OCI-LY1 (cell line): ENCODE measurements around the gene PRKCH.

Experiments used
- H2AFZ ChIP-seq: fragments of 200-600 bp; sonication (generic), shearing (Covaris generic); 2 replicates; pipeline ENCODE4 v1.6.0; 2014; ENCODE audit warnings: antibody characterized with exemption, mild to moderate bottlenecking, low read length
- H3F3A ChIP-seq: fragments of 200-600 bp; sonication (generic), shearing (Covaris generic); 2 replicates; pipeline ENCODE4 v1.6.0; 2014; ENCODE audit warnings: mild to moderate bottlenecking, antibody characterized with exemption, low read length, moderate library complexity; ENCODE audit not compliant: insufficient read depth
- H3K27ac ChIP-seq: fragments of 200-600 bp; sonication (generic); 2 replicates; pipeline ENCODE4 v1.5.1; 2014; ENCODE audit warnings: low read length, mixed run types, mild to moderate bottlenecking, low read depth; ENCODE audit not compliant: poor library complexity, severe bottlenecking
- H3K27me3 ChIP-seq: fragments of 200-600 bp; sonication (generic); 2 replicates; pipeline ENCODE4 v1.6.0; 2014; ENCODE audit warnings: antibody characterized with exemption, mild to moderate bottlenecking, low read length, moderate library complexity; ENCODE audit not compliant: insufficient read depth
- H3K36me3 ChIP-seq: fragments of 200-600 bp; sonication (generic); 2 replicates; pipeline ENCODE4 v1.6.1; 2014; ENCODE audit warnings: mild to moderate bottlenecking, antibody characterized with exemption, low read length, moderate library complexity, mixed read lengths; ENCODE audit not compliant: insufficient read depth
- H3K4me1 ChIP-seq: fragments of 200-600 bp; sonication (generic); 2 replicates; pipeline ENCODE4 v1.5.1; 2014; ENCODE audit warnings: mild to moderate bottlenecking, low read length, moderate library complexity; ENCODE audit not compliant: insufficient read depth, severe bottlenecking
- H3K4me2 ChIP-seq: fragments of 200-600 bp; sonication (generic), shearing (Covaris generic); 2 replicates; pipeline ENCODE4 v1.6.1; 2014; ENCODE audit warnings: low read length
- H3K4me3 ChIP-seq: fragments of 200-600 bp; sonication (generic); 2 replicates; pipeline ENCODE4 v1.5.1; 2014; ENCODE audit warnings: low read length, low read depth, mild to moderate bottlenecking, mixed read lengths; ENCODE audit not compliant: poor library complexity, severe bottlenecking
- H3K79me2 ChIP-seq: fragments of 200-600 bp; shearing (Covaris generic); 2 replicates; pipeline ENCODE4 v1.6.1; 2016; ENCODE audit warnings: mixed run types, low read length, mixed read lengths; ENCODE audit not compliant: insufficient read depth
- H3K9ac ChIP-seq: fragments of 200-600 bp; sonication (generic), shearing (Covaris generic); 2 replicates; pipeline ENCODE4 v1.6.1; 2014; ENCODE audit warnings: mild to moderate bottlenecking, low read length, mixed read lengths
- H3K9me2 ChIP-seq: fragments of 200-600 bp; sonication (generic), shearing (Covaris generic); 2 replicates; pipeline ENCODE4 v1.6.1; 2014; ENCODE audit warnings: low read depth, mild to moderate bottlenecking, low read length, mixed read lengths
- H3K9me3 ChIP-seq: fragments of 200-600 bp; shearing (Covaris generic); 2 replicates; pipeline ENCODE4 v1.6.1; 2014; ENCODE audit warnings: low read length, mixed read lengths
- H4K20me1 ChIP-seq: fragments of 200-600 bp; sonication (generic), shearing (Covaris generic); 2 replicates; pipeline ENCODE4 v1.6.0; 2016; ENCODE audit warnings: mild to moderate bottlenecking, low read length; ENCODE audit not compliant: insufficient read depth
- EZH2 ChIP-seq: fragments of 200-600 bp; sonication (generic), shearing (Covaris generic); IDR thresholded peaks from 2 replicates; pipeline ENCODE4 v1.8.0; 2017; ENCODE audit warnings: borderline replicate concordance, mixed run types, mild to moderate bottlenecking, antibody characterized with exemption, low read length, moderate library complexity, mixed read lengths
- TF ChIP-seq, protein P1 (sequence below): fragments of 200-600 bp; sonication (generic), shearing (Covaris generic); IDR thresholded peaks from 2 replicates; pipeline ENCODE4 v1.5.1; 2017; ENCODE audit warnings: mild to moderate bottlenecking, antibody characterized with exemption, low read length, moderate library complexity, mixed read lengths

PRKCH gene

DNA sequence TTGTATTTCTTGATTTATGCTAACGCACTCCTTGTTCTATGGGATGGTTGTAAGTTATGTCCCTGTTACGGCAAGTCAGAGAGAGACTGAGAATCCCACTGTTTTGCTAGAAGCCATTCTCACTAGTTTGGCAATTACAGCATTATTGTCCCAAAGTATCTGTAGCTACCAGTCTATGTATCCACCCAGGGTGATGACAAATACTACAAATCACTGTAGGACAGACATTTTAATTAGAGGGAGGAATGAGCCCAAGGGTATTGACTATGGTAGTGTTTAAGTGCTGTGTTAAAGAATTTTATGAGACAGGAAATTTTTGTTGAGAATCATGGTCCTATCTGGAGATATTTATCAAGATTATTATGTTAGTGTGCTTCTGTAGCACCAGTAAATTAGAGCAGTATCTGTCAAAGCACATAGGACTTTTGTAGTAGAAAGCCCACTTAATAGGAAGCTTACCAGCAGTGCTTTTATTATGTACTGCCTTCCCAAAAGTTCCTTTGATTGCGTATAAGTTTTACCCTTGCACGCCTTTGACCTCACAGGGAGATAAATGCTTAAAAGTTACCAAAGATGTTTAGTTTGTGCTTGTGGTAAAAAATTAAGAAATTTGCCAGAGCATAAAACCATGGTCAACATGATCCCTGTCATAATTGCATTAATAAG lies 10.7 kb downstream of the PRKCH start:
- no peaks in the 10 kb centered on the region for H3F3A ChIP-seq
- no peak overlapping the region for H2AFZ ChIP-seq
- H3K27me3 ChIP-seq = no peaks in the 10 kb centered on the region
- no peak overlapping the region for H3K27ac ChIP-seq
- H3K4me1 ChIP-seq = no peaks in the 10 kb centered on the region
- H3K4me2 ChIP-seq = no peak overlapping the region
- H3K9me2 ChIP-seq = no peaks in the 10 kb centered on the region
- H3K79me2 ChIP-seq = no peaks in the 10 kb centered on the region
- no peaks in the 10 kb centered on the region for H4K20me1 ChIP-seq
- no peak for TF ChIP-seq EZH2
- TF ChIP-seq, protein P1, sequence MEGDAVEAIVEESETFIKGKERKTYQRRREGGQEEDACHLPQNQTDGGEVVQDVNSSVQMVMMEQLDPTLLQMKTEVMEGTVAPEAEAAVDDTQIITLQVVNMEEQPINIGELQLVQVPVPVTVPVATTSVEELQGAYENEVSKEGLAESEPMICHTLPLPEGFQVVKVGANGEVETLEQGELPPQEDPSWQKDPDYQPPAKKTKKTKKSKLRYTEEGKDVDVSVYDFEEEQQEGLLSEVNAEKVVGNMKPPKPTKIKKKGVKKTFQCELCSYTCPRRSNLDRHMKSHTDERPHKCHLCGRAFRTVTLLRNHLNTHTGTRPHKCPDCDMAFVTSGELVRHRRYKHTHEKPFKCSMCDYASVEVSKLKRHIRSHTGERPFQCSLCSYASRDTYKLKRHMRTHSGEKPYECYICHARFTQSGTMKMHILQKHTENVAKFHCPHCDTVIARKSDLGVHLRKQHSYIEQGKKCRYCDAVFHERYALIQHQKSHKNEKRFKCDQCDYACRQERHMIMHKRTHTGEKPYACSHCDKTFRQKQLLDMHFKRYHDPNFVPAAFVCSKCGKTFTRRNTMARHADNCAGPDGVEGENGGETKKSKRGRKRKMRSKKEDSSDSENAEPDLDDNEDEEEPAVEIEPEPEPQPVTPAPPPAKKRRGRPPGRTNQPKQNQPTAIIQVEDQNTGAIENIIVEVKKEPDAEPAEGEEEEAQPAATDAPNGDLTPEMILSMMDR = no peak
- H3K9ac ChIP-seq = no peak overlapping the region
- H3K36me3 ChIP-seq = no peaks in the 10 kb centered on the region
- H3K9me3 ChIP-seq = no peaks in the 10 kb centered on the region
- H3K4me3 ChIP-seq = no peak overlapping the region

DNA sequence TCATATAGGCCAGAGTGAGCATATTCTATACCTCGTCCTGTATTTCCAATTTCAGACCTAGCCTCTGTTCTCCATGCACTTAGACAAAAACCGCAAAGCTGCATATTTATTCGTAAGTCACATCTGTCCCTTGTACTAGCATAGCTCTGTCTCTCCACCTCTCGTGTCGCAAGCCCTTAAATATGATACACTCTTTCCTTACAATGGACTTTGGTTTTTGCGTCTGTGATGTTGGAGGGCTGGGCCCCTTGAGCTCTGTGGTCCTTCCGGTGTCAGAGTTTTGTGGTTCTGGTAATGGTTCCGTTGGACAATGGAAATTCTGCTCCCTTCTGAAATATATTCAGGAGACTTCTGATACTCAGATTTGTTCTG lies 11.3 kb downstream of the PRKCH start:
- Histone ChIP-seq H3K27ac (no peak overlapping the region), H3K79me2 (no peaks in the 10 kb centered on the region), H3K9me3 (no peaks in the 10 kb centered on the region), H3K36me3 (no peaks in the 10 kb centered on the region), H3K4me1 (no peaks in the 10 kb centered on the region), H3K4me3 (no peak overlapping the region), H3K9ac (no peak overlapping the region), H3K9me2 (no peaks in the 10 kb centered on the region), H4K20me1 (no peaks in the 10 kb centered on the region), H3F3A (no peaks in the 10 kb centered on the region), H3K4me2 (no peak overlapping the region), H3K27me3 (no peaks in the 10 kb centered on the region), H2AFZ (no peak overlapping the region)
- no peak for TF ChIP-seq EZH2
- TF ChIP-seq, protein P1 = no peak

DNA sequence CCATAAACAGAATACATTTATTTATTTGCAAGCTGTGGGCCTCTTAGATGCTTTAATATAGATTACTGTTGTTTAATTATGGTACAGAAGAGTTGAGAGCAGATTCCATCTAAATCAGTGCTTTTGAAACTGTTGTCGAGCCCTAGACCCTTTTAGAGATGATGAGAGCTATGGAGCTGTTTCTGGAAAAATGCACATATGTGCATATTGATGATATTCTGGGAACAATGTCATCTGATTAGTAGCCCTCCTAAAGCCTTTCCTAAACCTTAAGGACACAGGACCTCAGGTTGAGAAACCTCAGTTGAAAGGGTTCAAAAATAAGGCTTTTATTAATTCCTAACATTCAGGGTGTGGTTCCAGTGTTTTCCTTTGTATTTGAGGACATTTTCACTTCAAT lies 11.7 kb downstream of the PRKCH start:
- no peak overlapping the region for H3K9ac ChIP-seq
- H3K79me2 ChIP-seq = no peaks in the 10 kb centered on the region
- H3K4me2 ChIP-seq = no peak overlapping the region
- H2AFZ ChIP-seq = no peak overlapping the region
- no peak overlapping the region for H3K4me3 ChIP-seq
- no peaks in the 10 kb centered on the region for H3K27me3 ChIP-seq
- no peaks in the 10 kb centered on the region for H4K20me1 ChIP-seq
- no peaks in the 10 kb centered on the region for H3F3A ChIP-seq
- H3K4me1 ChIP-seq = no peaks in the 10 kb centered on the region
- no peaks in the 10 kb centered on the region for H3K9me2 ChIP-seq
- H3K9me3 ChIP-seq = no peaks in the 10 kb centered on the region
- H3K36me3 ChIP-seq = no peaks in the 10 kb centered on the region
- H3K27ac ChIP-seq = no peak overlapping the region
- TF ChIP-seq EZH2 = no peak
- TF ChIP-seq, protein P1 = no peak
